Measurements from ENCODE around the gene PCDHGC4.

The PCDHGC4 gene

DNA sequence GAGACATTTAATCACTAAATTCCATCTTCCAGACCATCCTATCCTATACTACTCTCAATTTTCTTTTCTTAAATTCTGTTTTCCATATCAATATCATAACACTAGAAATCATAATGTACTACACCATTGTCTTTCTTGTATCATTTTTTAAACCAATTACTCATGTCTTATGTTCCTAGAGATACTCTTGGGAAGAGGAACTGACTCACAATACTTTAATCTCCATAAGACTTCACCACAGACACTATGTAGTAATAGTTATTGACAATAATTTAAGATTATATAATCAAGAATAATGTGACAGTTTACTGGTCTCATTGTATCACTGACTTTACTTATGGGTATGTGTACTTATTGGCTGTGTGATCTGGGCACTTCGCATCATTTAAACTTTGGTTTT is 47.9 kb downstream of the PCDHGC4 start:
- DNase-seq = no peak

- DNase-seq = no peak
Observed at GRCh38 chr5:141533897-141534296, 49.1 kb downstream of the PCDHGC4 start.

DNA sequence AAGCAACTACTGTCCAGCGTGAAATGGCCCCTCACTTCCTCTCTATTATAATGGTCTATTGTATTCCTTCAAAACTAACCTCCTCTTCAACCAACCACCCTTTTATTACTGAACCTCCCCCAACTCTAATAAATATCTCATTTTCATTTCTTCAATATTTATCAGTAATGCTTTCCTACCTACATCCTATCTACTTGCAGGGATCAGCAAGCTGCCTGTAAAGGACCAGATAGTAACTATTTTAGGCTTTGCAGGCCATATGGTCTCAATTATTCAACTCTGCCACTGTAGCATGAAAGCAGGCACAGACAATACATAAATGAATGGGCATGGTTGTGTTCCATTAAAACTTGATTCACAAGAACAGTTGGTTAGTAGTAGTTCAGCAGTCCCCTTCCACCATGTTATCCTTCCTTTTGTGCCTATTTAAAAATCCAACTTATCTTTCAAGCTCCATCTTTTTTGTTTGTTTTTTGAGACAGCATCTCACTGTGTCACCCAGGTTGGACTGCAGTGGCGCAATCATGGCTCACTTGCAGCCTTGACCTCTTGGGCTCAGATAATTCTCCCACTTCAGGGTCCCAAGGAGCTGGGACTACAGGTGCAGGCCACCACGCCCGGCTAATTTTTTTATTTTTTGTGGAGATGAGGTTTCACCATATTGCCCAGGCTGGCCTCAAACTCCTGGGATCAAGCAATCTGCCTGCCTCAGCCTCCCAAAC is 49.8 kb downstream of the PCDHGC4 start:
- no peak for DNase-seq

All from stimulated activated CD4-positive, alpha-beta T cell treated with anti-CD3 and anti-CD28 coated beads, Interleukin-4, amount 100 ng/mL, for 1 hour (primary cell).